Right lobe of liver (tissue), 4 donors: Measurements from ENCODE around the gene COA8.
"Not testable (repeated sequence)": the region's sequence is repeated elsewhere in the genome, so short reads cannot be mapped to it uniquely, and the experiment has no call there.

Experiments
- POLR2A ChIP-seq: fragments of 450-650 bp; IDR thresholded peaks from one replicate; pipeline ENCODE4 v1.6.1; 2017; ENCODE audit warnings: antibody characterized with exemption, mild to moderate bottlenecking
- TF ChIP-seq, protein P1 (sequence below), 4 donors: fragments of 200-600 bp in 3 of 4; fragments of 450-650 bp in 1 of 4; IDR thresholded peaks; one replicate each; pipeline versions ENCODE4 v1.5.1 to v1.8.0; 2016 to 2022; ENCODE audit warnings: antibody characterized with exemption in 4 of 4, mild to moderate bottlenecking in 2 of 4
- donor health status: DM: no; HTN: no; CAD: no.
- donor health status: DM: no; HTN: no; CAD: no.
- donor health status: DM: no; HTN: yes; CAD: no.

DNA sequence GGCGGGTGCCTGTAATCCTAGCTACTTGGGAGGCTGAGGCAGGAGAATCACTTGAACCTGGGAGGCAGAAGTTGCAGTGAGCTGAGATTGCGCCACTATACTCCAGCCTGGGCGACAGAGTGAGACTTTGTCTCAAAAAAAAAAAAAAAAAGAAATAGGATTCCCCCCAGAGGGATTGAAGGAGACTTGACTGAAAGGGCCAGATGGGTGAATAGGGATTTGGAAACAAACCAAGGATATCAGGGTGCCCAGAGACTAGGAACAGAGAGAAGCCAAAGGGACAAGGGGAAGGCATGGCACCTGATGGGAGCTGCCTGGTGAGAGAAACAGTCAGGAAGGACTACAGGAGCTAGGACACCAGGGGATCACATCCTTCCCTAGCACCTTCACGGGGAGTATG is 46.3 kb downstream of the COA8 start:
- TF ChIP-seq, protein P1, sequence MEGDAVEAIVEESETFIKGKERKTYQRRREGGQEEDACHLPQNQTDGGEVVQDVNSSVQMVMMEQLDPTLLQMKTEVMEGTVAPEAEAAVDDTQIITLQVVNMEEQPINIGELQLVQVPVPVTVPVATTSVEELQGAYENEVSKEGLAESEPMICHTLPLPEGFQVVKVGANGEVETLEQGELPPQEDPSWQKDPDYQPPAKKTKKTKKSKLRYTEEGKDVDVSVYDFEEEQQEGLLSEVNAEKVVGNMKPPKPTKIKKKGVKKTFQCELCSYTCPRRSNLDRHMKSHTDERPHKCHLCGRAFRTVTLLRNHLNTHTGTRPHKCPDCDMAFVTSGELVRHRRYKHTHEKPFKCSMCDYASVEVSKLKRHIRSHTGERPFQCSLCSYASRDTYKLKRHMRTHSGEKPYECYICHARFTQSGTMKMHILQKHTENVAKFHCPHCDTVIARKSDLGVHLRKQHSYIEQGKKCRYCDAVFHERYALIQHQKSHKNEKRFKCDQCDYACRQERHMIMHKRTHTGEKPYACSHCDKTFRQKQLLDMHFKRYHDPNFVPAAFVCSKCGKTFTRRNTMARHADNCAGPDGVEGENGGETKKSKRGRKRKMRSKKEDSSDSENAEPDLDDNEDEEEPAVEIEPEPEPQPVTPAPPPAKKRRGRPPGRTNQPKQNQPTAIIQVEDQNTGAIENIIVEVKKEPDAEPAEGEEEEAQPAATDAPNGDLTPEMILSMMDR (IDR thresholded peaks at IDR 0.05): not testable (repeated sequence)
- not testable (repeated sequence) for TF ChIP-seq POLR2A
